Measurements from ENCODE around the gene TJP1. TPM values are rescaled to one million over a fixed set of nuclear protein-coding genes. Genes with fewer than 3 reads are reported as not detected.
"Not testable (repeated sequence)": the region's sequence is repeated elsewhere in the genome, so short reads cannot be mapped to it uniquely, and the experiment has no call there.

The TJP1 gene
- total and polyA plus RNA-seq, 2 of the 8 experiments (the other 6 are each of a cell fraction or from before 2014, with no cell fraction given): 46.3 to 138 TPM

GRCh38 chr15:29782816-29783215 lies 39.5 kb downstream of the TJP1 start:
- H3K27ac ChIP-seq (ENCODE audit: low read depth, low read length); H3K56ac ChIP-seq (replicated peaks; ENCODE audit: insufficient read length, low read depth, low read length); H3K23me2 ChIP-seq (ENCODE audit: low read depth, low read length); H2BK120ac ChIP-seq (replicated peaks; ENCODE audit: low read depth, low read length); POLR2A ChIA-PET (ENCODE audit: partially characterized antibody); H3K27me3 ChIP-seq (replicated peaks in 1 of 4; ENCODE audit: control insufficient read depth in 3 of 4, extremely low read depth in 1 of 4, insufficient read depth in 3 of 4, low read length in 3 of 4); H2AK5ac ChIP-seq (ENCODE audit: low read depth, low read length); H3K79me1 ChIP-seq (ENCODE audit: low read depth, low read length); H3K9ac ChIP-seq (replicated peaks in 1 of 4; ENCODE audit: extremely low read depth in 1 of 4, low read depth in 3 of 4, low read length in 3 of 4); H2BK12ac ChIP-seq (ENCODE audit: low read depth, low read length); H3K9me3 ChIP-seq (ENCODE audit: insufficient read depth in 2 of 2, low read depth in 1 of 2, low read length in 1 of 2); H3K14ac ChIP-seq (ENCODE audit: insufficient read length); H4K91ac ChIP-seq (replicated peaks; ENCODE audit: insufficient read length, low read length); DNase-seq (ENCODE audit: low read depth in 1 of 2, low spot score in 2 of 2); H2BK20ac ChIP-seq (ENCODE audit: low read length); H4K8ac ChIP-seq (ENCODE audit: extremely low read depth, insufficient read depth, low read length); H3K18ac ChIP-seq (ENCODE audit: extremely low read depth, low read length); H2BK15ac ChIP-seq (ENCODE audit: low read length); H2BK5ac ChIP-seq (ENCODE audit: low read depth, low read length); CTCF ChIA-PET (ENCODE audit: partially characterized antibody); H3K23ac ChIP-seq (ENCODE audit: insufficient read length); H4K5ac ChIP-seq (ENCODE audit: insufficient read length, low read depth, low read length); H3K4me2 ChIP-seq (ENCODE audit: insufficient read depth in 1 of 2, low read depth in 2 of 2, low read length in 2 of 2); H3K4me3 ChIP-seq (ENCODE audit: extremely low read depth in 1 of 4, insufficient read depth in 2 of 4, low read depth in 3 of 4, low read length in 4 of 4); H3K36me3 ChIP-seq (ENCODE audit: control insufficient read depth in 2 of 4, insufficient read depth in 4 of 4, low read length in 3 of 4); H3K4ac ChIP-seq (replicated peaks; ENCODE audit: insufficient read length, low read depth, low read length); H2AFZ ChIP-seq (ENCODE audit: low read length); FAIRE-seq: not testable (repeated sequence)
- WGBS, 2 experiments (ENCODE audit: extremely low coverage in 1 of 2, insufficient coverage in 1 of 2, insufficient read length in 1 of 2, insufficient replicate concordance in 2 of 2, low coverage in 1 of 2, low lambda C conversion rate in 2 of 2, missing lambda C conversion rate in 1 of 2): 83% methylated on average over 8 of the region's 8 CpGs; no CpG with 5 or more reads in 1 of the 2 experiments
- Histone ChIP-seq H3K79me2 (ENCODE audit: control insufficient read depth in 1 of 2, insufficient read depth in 2 of 2, low read length in 2 of 2) (peaks cover 5 to 96% of the 10 kb centered on the region in 2 experiments; a peak in 3 of 4 replicates), H4K20me1 (replicated peaks in 1 of 2; ENCODE audit: control insufficient read depth in 1 of 2, insufficient read depth in 2 of 2, low read length in 2 of 2) (peaks cover 3 to 10% of the 10 kb centered on the region in 2 experiments), H3K4me1 (replicated peaks in 1 of 4; ENCODE audit: control insufficient read depth in 3 of 4, insufficient read depth in 4 of 4, low read length in 3 of 4) (peaks cover 0 to 17% (median 4%) of the 10 kb centered on the region in 4 experiments; a peak in 4 of 7 replicates)
